ENCODE results near the gene OLFM1. TPM values are rescaled to one million over a fixed set of nuclear protein-coding genes. Genes with fewer than 3 reads are reported as not detected.

The OLFM1 gene
- total RNA-seq, 2 donors from 2014 or later, result 7.6 to 9.7 TPM

DNA sequence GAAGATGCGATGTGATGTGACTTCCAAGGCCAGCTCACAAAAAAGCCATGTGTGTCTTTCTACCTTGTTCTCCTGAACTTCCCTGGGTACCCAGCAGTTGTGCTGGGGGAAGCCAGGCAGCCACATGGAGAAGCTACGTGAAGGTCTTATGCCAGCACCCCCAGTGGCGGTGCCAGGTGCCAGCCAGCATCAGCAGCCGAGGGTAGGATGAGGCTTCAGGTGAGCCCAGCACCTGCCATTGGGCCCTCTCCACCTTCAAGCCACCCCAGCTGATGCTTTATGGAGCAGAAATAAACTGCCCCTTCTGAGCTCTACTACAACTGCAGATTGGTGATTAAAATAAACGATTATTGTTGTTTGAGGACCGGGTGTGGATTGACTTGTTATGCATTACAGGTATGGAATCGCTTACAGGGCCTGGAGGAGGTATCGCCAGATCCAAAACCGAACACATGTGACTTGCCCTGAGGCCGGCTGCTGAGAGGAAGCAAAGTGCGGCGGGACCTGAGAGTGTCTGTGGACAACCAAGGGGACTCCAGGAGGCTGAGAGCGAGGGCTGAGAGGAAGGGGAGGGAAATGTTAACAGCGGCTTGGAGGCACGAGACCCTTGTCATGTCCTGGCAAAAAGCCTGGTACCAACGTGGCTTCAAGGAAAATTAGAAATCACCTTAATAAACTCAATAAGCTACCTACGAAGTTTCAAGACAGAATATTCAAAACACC is 36.0 kb upstream of the OLFM1 start:
- no peaks in the 10 kb centered on the region for H3K4me1 ChIP-seq
- DNase-seq (ENCODE audit: low spot score), result no peak
- H3K9me3 ChIP-seq, result no peaks in the 10 kb centered on the region
- no peaks in the 10 kb centered on the region for H3K27me3 ChIP-seq
- TF ChIP-seq, protein P1, sequence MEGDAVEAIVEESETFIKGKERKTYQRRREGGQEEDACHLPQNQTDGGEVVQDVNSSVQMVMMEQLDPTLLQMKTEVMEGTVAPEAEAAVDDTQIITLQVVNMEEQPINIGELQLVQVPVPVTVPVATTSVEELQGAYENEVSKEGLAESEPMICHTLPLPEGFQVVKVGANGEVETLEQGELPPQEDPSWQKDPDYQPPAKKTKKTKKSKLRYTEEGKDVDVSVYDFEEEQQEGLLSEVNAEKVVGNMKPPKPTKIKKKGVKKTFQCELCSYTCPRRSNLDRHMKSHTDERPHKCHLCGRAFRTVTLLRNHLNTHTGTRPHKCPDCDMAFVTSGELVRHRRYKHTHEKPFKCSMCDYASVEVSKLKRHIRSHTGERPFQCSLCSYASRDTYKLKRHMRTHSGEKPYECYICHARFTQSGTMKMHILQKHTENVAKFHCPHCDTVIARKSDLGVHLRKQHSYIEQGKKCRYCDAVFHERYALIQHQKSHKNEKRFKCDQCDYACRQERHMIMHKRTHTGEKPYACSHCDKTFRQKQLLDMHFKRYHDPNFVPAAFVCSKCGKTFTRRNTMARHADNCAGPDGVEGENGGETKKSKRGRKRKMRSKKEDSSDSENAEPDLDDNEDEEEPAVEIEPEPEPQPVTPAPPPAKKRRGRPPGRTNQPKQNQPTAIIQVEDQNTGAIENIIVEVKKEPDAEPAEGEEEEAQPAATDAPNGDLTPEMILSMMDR (IDR thresholded peaks at IDR 0.05), result no peak
- no peak overlapping the region for H3K27ac ChIP-seq
- no peak overlapping the region for H3K4me3 ChIP-seq
- no peaks in the 10 kb centered on the region for H3K36me3 ChIP-seq

DNA sequence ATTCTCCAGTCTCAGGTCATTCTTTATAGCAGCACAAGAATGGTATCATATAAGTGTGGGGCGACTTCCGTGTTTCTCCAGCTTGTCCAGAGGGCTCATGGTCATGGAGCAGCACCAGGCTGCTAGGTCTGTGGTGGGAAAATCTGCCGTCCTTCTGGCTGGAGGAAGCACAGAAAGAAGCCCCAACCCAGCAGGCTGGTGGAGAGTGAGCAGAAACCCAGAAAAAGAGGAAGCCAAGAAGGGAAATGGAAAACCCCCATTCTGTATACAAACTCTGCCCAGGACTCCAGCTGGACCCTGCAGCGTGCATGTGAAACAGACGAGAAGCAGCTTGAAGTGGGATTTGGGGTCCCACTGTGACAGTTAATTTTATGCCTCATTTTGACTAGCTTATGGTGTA is 34.3 kb upstream of the OLFM1 start:
- Histone ChIP-seq H3K36me3 (no peaks in the 10 kb centered on the region), H3K9me3 (no peaks in the 10 kb centered on the region), H3K4me1 (no peaks in the 10 kb centered on the region), H3K27me3 (no peaks in the 10 kb centered on the region), H3K4me3 (no peak overlapping the region), H3K27ac (no peak overlapping the region)
- no peak for DNase-seq (ENCODE audit: low spot score)
- TF ChIP-seq, protein P1 (IDR thresholded peaks at IDR 0.05), result no peak

DNA sequence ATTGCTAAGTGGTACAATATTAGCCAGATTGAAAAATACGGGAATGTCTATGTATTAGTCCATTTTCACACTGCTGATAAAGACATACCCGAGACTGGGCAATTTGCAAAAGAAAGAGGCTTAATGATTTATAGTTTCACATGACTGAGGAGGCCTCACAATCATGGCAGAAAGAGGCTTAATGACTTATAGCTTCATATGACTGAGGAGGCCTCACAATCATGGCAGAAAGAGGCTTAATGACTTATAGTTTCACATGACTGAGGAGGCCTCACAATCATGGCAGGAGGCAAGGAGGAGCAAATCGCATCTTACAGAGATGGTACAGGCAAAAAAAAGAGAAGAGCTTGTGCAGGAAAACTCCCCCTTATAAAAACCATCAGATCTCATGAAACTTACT is 32.3 kb upstream of the OLFM1 start:
- TF ChIP-seq, protein P1 (IDR thresholded peaks at IDR 0.05), result no peak
- Histone ChIP-seq H3K4me3 (no peak overlapping the region), H3K36me3 (no peaks in the 10 kb centered on the region), H3K27ac (no peak overlapping the region), H3K27me3 (no peaks in the 10 kb centered on the region), H3K9me3 (no peaks in the 10 kb centered on the region), H3K4me1 (no peaks in the 10 kb centered on the region)
- DNase-seq (ENCODE audit: low spot score), result no peak

DNA sequence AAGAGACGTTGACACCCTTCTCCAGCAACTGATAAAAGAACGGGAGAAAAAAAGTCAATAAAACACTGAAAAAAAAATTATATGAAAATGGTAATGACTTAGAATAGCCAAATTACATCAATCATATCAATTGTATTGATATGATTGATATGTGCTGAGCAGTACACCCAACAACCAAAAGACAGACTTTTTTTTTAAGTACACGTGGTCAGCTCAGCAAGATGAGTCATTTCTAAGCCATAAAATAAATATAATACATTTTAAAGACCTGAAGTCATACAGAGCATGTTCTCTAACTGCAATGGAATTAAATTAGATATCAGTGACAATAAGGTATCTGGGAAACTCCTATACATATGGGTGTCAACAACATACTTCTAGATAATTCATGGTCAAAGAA is 30.9 kb upstream of the OLFM1 start:
- H3K4me3 ChIP-seq, result no peak overlapping the region
- no peaks in the 10 kb centered on the region for H3K9me3 ChIP-seq
- TF ChIP-seq, protein P1 (IDR thresholded peaks at IDR 0.05), result no peak
- no peak for DNase-seq (ENCODE audit: low spot score)
- no peaks in the 10 kb centered on the region for H3K27me3 ChIP-seq
- no peaks in the 10 kb centered on the region for H3K4me1 ChIP-seq
- H3K36me3 ChIP-seq, result no peaks in the 10 kb centered on the region
- no peak overlapping the region for H3K27ac ChIP-seq

DNA sequence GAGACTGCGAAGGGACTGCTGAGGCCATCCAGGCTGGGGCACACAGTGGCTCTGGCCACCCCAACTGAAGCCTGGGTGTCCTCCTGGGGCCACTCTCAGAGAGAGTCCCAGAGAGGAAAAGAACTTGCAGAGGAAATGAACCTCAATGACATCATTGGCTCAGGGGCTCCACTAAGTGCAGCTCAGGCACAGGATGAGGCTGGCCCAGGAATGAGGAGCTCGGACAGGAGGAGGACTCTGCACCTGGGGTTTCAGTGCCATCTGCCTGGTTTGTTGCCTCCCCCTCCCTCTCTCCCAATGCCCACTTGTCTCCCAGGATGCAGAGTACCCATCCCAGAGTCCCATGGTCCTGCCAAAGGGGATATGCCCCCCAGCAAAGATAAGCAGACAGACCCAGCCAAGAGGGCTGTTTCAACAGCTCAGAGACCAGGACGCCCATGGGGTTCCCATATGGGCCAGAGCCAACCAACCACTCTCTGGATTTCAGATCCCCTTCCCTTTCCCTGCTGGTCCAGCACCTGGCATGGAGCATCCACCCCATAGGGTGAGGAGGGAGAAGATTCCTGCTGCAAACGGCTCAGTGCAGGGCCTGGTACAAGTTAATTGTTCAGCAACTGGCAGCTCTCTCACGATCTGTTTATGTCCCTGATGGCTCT is 26.9 kb upstream of the OLFM1 start:
- TF ChIP-seq, protein P1 (IDR thresholded peaks at IDR 0.05), result no peak
- no peak for DNase-seq (ENCODE audit: low spot score)
- H3K27me3 ChIP-seq, result no peaks in the 10 kb centered on the region
- no peaks in the 10 kb centered on the region for H3K4me1 ChIP-seq
- no peaks in the 10 kb centered on the region for H3K9me3 ChIP-seq
- no peak overlapping the region for H3K4me3 ChIP-seq
- H3K27ac ChIP-seq, result no peak overlapping the region
- no peaks in the 10 kb centered on the region for H3K36me3 ChIP-seq

Measured in right atrium auricular region (tissue), 2 donors.